Stomach (tissue), 9 donors: Measurements from ENCODE around the gene ASCL2. TPM values are rescaled to one million over a fixed set of nuclear protein-coding genes. Genes with fewer than 3 reads are reported as not detected.
A peak's percentile ranks its signal among the peaks of the same experiment; 100 is the strongest.

ENCODE experiments used
- DNase-seq, 2 donors: peaks; one replicate each; pipeline versions ENCODE4 v3.0.0 to v3.0.0-alpha.2; 2013 to 2019
- H3K27ac ChIP-seq, 5 donors: fragments of 200-600 bp in 4 of 5; sonication (generic) in 4 of 5; one replicate each; pipeline ENCODE4 v1.5.1; 2013 to 2019; ENCODE audit warnings: mild to moderate bottlenecking in 1 of 5, moderate library complexity in 1 of 5
- H3K27me3 ChIP-seq, 3 donors: fragments of 200-600 bp; sonication (generic); one replicate each; pipeline ENCODE4 v1.5.1; 2017 to 2019; ENCODE audit warnings: mixed run types in 1 of 3
- H3K36me3 ChIP-seq, 4 donors: fragments of 200-600 bp; sonication (generic); 1 replicate in 3 of 4; 2 replicates in 1 of 4; pipeline ENCODE4 v1.5.1; 2016 to 2019
- H3K4me1 ChIP-seq, 4 donors: fragments of 200-600 bp; sonication (generic); one replicate each; pipeline ENCODE4 v1.5.1; 2016 to 2019
- H3K4me3 ChIP-seq, 4 donors: fragments of 200-600 bp; sonication (generic) in 3 of 4; one replicate each; pipeline ENCODE4 v1.5.1; 2016 to 2019; ENCODE audit warnings: mild to moderate bottlenecking in 1 of 4
- H3K9me3 ChIP-seq, 4 donors: fragments of 200-600 bp; sonication (generic); one replicate each; pipeline ENCODE4 v1.5.1; 2016 to 2019
- EP300 ChIP-seq: sonication (generic); formaldehyde crosslinking; IDR thresholded peaks from one replicate; pipeline ENCODE4 v1.6.1; 2017; ENCODE audit warnings: antibody characterized with exemption
- POLR2A ChIP-seq, 4 donors: fragments of 450-650 bp; IDR thresholded peaks; one replicate each; pipeline ENCODE4 v1.6.1; 2016; ENCODE audit warnings: antibody characterized with exemption in 4 of 4, control low read depth in 2 of 4, mild to moderate bottlenecking in 1 of 4, moderate library complexity in 1 of 4
- POLR2AphosphoS5 ChIP-seq, 3 donors: sonication (generic); formaldehyde crosslinking; IDR thresholded peaks; one replicate each; pipeline ENCODE4 v1.6.1; 2016; ENCODE audit warnings: antibody characterized with exemption in 3 of 3
- WGBS, 5 donors: extraction: QIAGEN DNeasy Blood & Tissue Kit in 3 of 5; methylation state at CpG; one replicate each; pipeline versions ENCODE4 v1.1.5 to v1.1.7; 2013 to 2018; 5-methylcytosine and 5-hydroxymethylcytosine counted together
- intact Hi-C: fragments of 100-400 bp; cut with DNase I; formaldehyde crosslinking; loops from one replicate; pipeline ENCODE4 v1.15.1; 2023; ENCODE audit warnings: low total_unique reads
- polyA plus RNA-seq, 3 donors: library from polyadenylated mRNA; stranded (reverse); fragments of 200-250 nt; gene quantifications; one replicate each; pipeline ENCODE4 v1.2.3, GENCODE V29; 2013
- total RNA-seq, 5 donors: library from RNA; depleted of rRNA; stranded (reverse); fragments of >200 nt; gene quantifications; one replicate each; pipeline versions ENCODE4 v1.1.0 to v1.2.3, GENCODE V29; 2014 to 2016
- TF ChIP-seq, protein P1 (sequence below), 7 experiments: fragments of 450-650 bp in 4 of 7; fragments of 200-600 bp in 3 of 7; sonication (generic) in 3 of 7; IDR thresholded peaks; one replicate each; pipeline ENCODE4 v1.5.1; 2016 to 2019; ENCODE audit warnings: antibody characterized with exemption in 7 of 7, control low read depth in 2 of 7, mild to moderate bottlenecking in 1 of 7
- donor health status: healthy with polysubstance abuse.
- donor health status: Bipolar disorder and iron deficiency.
- donor health status: healthy.

The ASCL2 gene
- total and polyA plus RNA-seq, 8 donors, result 0.81 to 6.3 (median 2.2) TPM; not detected in 4

DNA sequence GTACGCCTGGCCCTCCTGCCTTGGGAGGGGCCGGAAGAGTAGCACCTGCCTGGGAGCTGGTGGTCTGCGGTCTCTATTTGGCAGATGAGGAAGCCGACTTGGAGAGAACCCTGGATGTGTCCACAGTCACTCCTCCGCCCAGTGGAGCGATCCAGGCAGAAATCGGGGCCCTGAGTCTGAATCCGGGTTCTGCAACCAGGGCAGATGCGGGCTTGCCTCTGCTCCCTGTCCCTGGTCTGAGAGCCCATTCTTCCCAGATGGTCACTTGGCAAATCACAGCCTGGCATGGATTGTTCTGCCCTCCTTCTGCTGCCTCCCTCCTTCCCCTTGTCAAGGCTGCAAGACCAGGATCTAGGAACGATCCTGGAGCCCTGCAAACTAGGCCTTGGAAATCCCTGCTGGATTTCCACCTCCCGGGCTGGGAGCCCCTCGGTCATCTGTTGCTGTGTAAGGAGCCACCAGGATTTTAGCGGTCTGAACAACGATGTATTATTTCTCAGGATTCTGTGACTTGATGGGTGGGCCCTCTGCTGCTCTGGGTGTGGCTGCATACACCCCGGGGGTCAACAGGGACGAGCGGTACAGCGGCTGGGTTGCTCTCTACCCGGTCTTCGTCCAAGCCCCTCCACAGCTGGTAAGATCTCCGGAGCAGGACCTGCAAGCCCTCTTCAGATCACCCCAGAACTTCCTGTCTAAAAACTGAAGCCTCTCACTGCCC lies 2.0 kb upstream of the ASCL2 start:
- DNase-seq, result peak; percentile 4 to 14
- TF ChIP-seq POLR2AphosphoS5 (IDR thresholded peaks at IDR 0.05) (no peak), EP300 (no peak), POLR2A (IDR thresholded peaks at IDR 0.05) (no peak)
- TF ChIP-seq, protein P1, sequence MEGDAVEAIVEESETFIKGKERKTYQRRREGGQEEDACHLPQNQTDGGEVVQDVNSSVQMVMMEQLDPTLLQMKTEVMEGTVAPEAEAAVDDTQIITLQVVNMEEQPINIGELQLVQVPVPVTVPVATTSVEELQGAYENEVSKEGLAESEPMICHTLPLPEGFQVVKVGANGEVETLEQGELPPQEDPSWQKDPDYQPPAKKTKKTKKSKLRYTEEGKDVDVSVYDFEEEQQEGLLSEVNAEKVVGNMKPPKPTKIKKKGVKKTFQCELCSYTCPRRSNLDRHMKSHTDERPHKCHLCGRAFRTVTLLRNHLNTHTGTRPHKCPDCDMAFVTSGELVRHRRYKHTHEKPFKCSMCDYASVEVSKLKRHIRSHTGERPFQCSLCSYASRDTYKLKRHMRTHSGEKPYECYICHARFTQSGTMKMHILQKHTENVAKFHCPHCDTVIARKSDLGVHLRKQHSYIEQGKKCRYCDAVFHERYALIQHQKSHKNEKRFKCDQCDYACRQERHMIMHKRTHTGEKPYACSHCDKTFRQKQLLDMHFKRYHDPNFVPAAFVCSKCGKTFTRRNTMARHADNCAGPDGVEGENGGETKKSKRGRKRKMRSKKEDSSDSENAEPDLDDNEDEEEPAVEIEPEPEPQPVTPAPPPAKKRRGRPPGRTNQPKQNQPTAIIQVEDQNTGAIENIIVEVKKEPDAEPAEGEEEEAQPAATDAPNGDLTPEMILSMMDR (IDR thresholded peaks at IDR 0.05), result no peak
- Histone ChIP-seq H3K4me3 (no peak overlapping the region), H3K9me3 (no peaks in the 10 kb centered on the region), H3K36me3 (no peaks in the 10 kb centered on the region), H3K4me1 (peaks cover 25 to 36% (median 33%) of the 10 kb centered on the region in 4 donors), H3K27me3 (peaks cover 12 to 64% (median 41%) of the 10 kb centered on the region in 3 donors), H3K27ac (no peak overlapping the region)
- 80 to 93% (median 91%) methylated on average over 13 to 21 of the region's 21 CpGs for WGBS, 5 donors
- intact Hi-C loops, result no loop called here

DNA sequence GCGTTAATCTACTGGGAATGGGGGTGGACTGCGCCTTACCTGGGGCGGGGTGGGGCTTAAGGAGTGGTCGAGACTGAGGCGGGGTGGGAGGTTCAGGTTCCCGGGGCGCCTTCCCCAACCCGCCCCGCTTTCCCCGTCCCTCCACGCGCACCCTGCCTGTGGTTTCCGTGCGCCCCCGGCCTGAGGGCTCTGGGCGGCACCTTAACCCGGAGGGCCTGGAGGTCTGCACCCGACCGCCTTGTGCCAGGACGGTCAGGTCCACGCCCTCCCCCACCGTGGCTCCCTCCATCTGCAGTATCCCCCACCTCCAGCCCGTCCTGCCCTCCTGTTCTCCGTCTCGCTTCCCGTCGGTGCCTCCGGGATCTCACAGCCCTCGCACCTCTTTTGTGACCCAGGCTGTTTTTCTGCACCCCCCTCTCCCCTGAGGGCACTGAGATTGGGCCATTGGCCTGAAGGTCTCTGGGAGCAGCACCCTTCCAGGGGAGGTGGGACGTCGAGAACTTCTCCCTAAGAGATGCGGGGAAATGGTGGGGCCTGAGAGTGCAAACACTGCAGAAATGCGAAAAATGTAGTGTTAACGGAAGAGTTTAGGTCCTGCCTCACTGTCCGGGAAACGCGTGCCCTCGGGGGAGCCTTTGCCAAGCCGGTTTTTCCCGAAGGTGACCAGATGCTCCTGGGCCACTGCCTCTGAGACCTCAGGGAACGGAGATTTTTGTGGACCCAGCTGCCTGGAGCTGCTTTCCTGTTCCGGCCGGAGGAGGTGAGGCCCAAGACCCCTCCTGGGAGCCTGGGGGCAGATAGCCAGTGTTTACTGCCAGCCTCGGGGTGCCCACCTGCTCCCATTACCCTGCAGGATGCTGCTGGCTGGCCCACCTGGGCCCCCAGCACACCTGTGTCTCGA lies 1.2 kb upstream of the ASCL2 start:
- 35 to 63% (median 53%) methylated on average over 28 to 45 of the region's 45 CpGs for whole genome bisulfite sequencing, 5 donors
- Histone ChIP-seq H3K4me3 (peak overlapping the region in 2 of 4 donors; percentile 56 to 68), H3K27ac (no peak overlapping the region), H3K27me3 (peaks cover 12 to 65% (median 41%) of the 10 kb centered on the region in 3 donors), H3K36me3 (no peaks in the 10 kb centered on the region), H3K4me1 (peaks cover 25 to 36% (median 33%) of the 10 kb centered on the region in 4 donors), H3K9me3 (no peaks in the 10 kb centered on the region)
- no peak for TF ChIP-seq POLR2AphosphoS5 (IDR thresholded peaks at IDR 0.05)
- TF ChIP-seq, protein P1 (IDR thresholded peaks at IDR 0.05), result no peak
- no peak for TF ChIP-seq POLR2A (IDR thresholded peaks at IDR 0.05)
- no peak for TF ChIP-seq EP300
- intact Hi-C loops, result no loop called here
- peak in 1 of 2 donors; percentile 24 for DNase-seq

DNA sequence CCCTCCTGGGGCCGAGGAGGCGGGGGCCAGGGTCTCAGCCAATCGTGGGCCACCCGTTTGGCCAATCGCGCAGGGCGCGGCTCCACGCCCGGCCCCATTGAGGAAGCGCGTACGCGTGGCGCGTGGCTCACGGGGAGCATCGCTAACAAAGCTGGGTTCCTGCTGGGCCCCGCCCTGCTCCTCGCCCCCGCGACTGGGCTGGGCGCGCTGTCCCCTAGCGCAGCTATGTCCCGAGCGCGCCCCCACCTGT lies 614 bp upstream of the ASCL2 start:
- Histone ChIP-seq H3K36me3 (no peaks in the 10 kb centered on the region), H3K27me3 (peaks cover 12 to 65% (median 41%) of the 10 kb centered on the region in 3 donors), H3K4me1 (peaks cover 25 to 41% (median 33%) of the 10 kb centered on the region in 4 donors), H3K9me3 (no peaks in the 10 kb centered on the region), H3K27ac (no peak overlapping the region), H3K4me3 (peak overlapping the region in 3 of 4 donors; percentile 55 to 68 (median 56))
- intact Hi-C loops, result no loop called here
- TF ChIP-seq POLR2AphosphoS5 (IDR thresholded peaks at IDR 0.05), result no peak
- no peak for TF ChIP-seq POLR2A (IDR thresholded peaks at IDR 0.05)
- TF ChIP-seq, protein P1 (IDR thresholded peaks at IDR 0.05), result no peak
- no peak for TF ChIP-seq EP300
- peak; percentile 42 to 79 for DNase-seq
- 0 to 5% (median 3%) methylated on average over 5 to 28 of the region's 28 CpGs; no CpG with 5 or more reads in 1 of the 5 donors for WGBS, 5 donors

DNA sequence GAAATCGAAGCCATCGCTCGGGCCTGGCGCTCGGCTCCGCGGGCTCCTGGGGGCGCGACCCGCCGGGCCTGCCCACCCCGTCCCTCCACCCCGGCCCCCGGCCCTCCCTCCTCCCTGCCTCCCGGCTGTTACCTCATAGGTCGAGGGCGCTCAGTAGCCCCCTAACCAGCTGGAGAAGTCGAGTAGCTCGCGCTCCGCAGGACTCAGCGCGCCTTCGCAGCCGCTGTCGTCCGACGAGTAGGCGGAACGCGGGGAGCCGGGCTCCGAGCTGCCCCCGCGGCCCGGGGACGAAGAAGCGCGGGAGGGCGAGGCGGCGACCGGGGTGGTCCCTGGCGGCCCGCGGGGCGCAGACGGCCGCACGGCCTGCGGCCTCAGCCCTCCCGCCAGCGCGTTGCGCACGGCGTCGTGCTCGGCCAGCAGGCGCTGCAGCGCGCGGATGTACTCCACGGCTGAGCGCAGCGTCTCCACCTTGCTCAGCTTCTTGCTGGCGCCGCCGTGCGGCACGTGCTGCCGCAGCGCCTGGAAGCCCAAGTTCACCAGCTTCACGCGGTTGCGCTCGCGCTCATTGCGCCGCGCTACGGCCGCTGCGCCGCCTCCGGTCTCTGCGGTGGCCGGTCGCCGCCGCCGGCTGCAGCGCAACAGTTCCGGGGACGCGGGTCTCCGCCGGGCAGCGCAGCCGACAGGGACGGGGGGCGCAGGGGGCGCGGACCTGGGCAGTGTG lies 627 bp downstream of the ASCL2 start:
- 1 to 3% (median 2%) methylated on average over 28 to 104 of the region's 104 CpGs for WGBS, 5 donors
- Histone ChIP-seq H3K4me3 (peak overlapping the region; percentile 55 to 68 (median 56)), H3K36me3 (no peaks in the 10 kb centered on the region), H3K27me3 (peaks cover 12 to 65% (median 41%) of the 10 kb centered on the region in 3 donors), H3K27ac (peak overlapping the region in 4 of 5 donors; percentile 20 to 87 (median 60)), H3K9me3 (no peaks in the 10 kb centered on the region), H3K4me1 (peaks cover 25 to 44% (median 36%) of the 10 kb centered on the region in 4 donors)
- peak; percentile 74 to 93 for DNase-seq
- intact Hi-C loops, result no loop called here
- TF ChIP-seq POLR2AphosphoS5 (IDR thresholded peaks at IDR 0.05) (peak in 1 of 3 donors; percentile 34), EP300 (no peak), POLR2A (IDR thresholded peaks at IDR 0.05) (no peak)
- TF ChIP-seq, protein P1 (IDR thresholded peaks at IDR 0.05), result peak in 1 of 7 experiments; percentile 32
